HCT116 (cell line): Measurements from ENCODE around the gene SORCS2. TPM values are rescaled to one million over a fixed set of nuclear protein-coding genes. Genes with fewer than 3 reads are reported as not detected.

ENCODE experiments used
- ATAC-seq: fragments of 200-7000 bp; cut with Tn5 transposase; 2 replicates; pipeline ENCODE4 v1.9.1; 2020; ENCODE audit warnings: mild to moderate bottlenecking, moderate library complexity
- BruUV-seq: library from RNA; stranded (reverse); fragments of 400-500 nt; replicated peaks from 2 replicates; lab custom pipeline; 2021; lab: Mats Ljungman, UMichigan
- CTCF ChIA-PET: fragments of 300-600 bp; sonication (Branson Sonifier 250); formaldehyde crosslinking; loops from one replicate; lab custom pipeline; 2021; ENCODE audit warnings: antibody characterized with exemption; lab: Charles Lee
- POLR2A ChIA-PET: fragments of 300-600, 350-600 bp; sonication (Branson Sonifier 250); formaldehyde crosslinking; loops from one replicate; lab custom pipeline; 2021; ENCODE audit warnings: antibody characterized with exemption; lab: Charles Lee
- RAD21 ChIA-PET, 2 experiments: fragments of 300-600 bp; sonication (Branson Sonifier 250); formaldehyde crosslinking; loops; one replicate each; lab custom pipeline; 2023; ENCODE audit warnings: low total read pairs in 2 of 2; ENCODE audit not compliant: uncharacterized antibody in 2 of 2, unreplicated experiment in 2 of 2, low non-redundant PET in 1 of 2; lab: Charles Lee
- DNase-seq: peaks from one replicate; pipeline ENCODE4 v3.0.0-alpha.2; 2010; ENCODE audit warnings: low read depth, low spot score
- H2AFZ ChIP-seq: fragments of 200-600 bp; shearing (Covaris generic), sonication (generic); 2 replicates; pipeline ENCODE4 v1.6.1; 2017; ENCODE audit warnings: low read depth, mixed run types, mixed read lengths, antibody characterized with exemption, low read length; ENCODE audit not compliant: poor library complexity, severe bottlenecking
- H3K27ac ChIP-seq: 2 replicates; pipeline ENCODE4 v1.5.1; 2012; ENCODE audit warnings: low read depth, low read length
- H3K27me3 ChIP-seq: fragments of 200-600 bp; sonication (generic); 2 replicates; pipeline ENCODE4 v1.6.1; 2016; ENCODE audit warnings: mixed run types, low read length, mixed read lengths; ENCODE audit not compliant: insufficient read depth
- H3K36me3 ChIP-seq, 2 experiments: fragments of 200-500 bp in 1 of 2; fragments of 200-600 bp in 1 of 2; sonication (Bioruptor generic) in 1 of 2; sonication (generic) in 1 of 2; 2 replicates each; pipeline versions ENCODE4 v1.5.1 to v1.6.1; 2014 to 2016; ENCODE audit warnings: low read length in 2 of 2, inconsistent platforms in 1 of 2, mixed read lengths in 1 of 2, mixed run types in 1 of 2; ENCODE audit not compliant: insufficient read depth in 2 of 2, control insufficient read depth in 1 of 2
- H3K4me1 ChIP-seq, 2 experiments: fragments of 200-600 bp in 1 of 2; sonication (generic) in 1 of 2; 2 replicates each; pipeline versions ENCODE4 v1.5.1 to v1.6.1; 2012 to 2017; ENCODE audit warnings: low read length in 2 of 2, inconsistent platforms in 1 of 2, mild to moderate bottlenecking in 1 of 2, mixed read lengths in 1 of 2, mixed run types in 1 of 2, moderate library complexity in 1 of 2; ENCODE audit not compliant: insufficient read depth in 2 of 2, control insufficient read depth in 1 of 2
- H3K4me2 ChIP-seq: fragments of 200-600 bp; sonication (generic); 2 replicates; pipeline ENCODE4 v1.6.1; 2017; ENCODE audit warnings: mixed run types, low read length, mixed read lengths
- H3K4me3 ChIP-seq, 2 experiments: fragments of 200-600 bp in 1 of 2; sonication (generic) in 1 of 2; replicated peaks in 1 of 2; 2 replicates each; pipeline ENCODE4 v1.5.1; 2011 to 2016; ENCODE audit warnings: low read length in 2 of 2, control low read depth in 1 of 2, low read depth in 1 of 2, mild to moderate bottlenecking in 1 of 2, mixed read lengths in 1 of 2, mixed run types in 1 of 2
- H3K79me2 ChIP-seq: fragments of 200-600 bp; sonication (generic); 2 replicates; pipeline ENCODE4 v1.6.1; 2017; ENCODE audit warnings: mild to moderate bottlenecking, mixed run types, low read length, moderate library complexity, mixed read lengths; ENCODE audit not compliant: insufficient read depth
- H3K9ac ChIP-seq: fragments of 200-600 bp; sonication (generic); 2 replicates; pipeline ENCODE4 v1.6.1; 2016; ENCODE audit warnings: low read length, mixed read lengths
- H3K9me2 ChIP-seq: fragments of 200-600 bp; sonication (generic), shearing (Covaris generic); 2 replicates; pipeline ENCODE4 v1.6.1; 2017; ENCODE audit warnings: mixed run types, mild to moderate bottlenecking, moderate library complexity; ENCODE audit not compliant: insufficient read depth
- H3K9me3 ChIP-seq, 2 experiments: fragments of 200-500 bp in 1 of 2; fragments of 200-600 bp in 1 of 2; sonication (Bioruptor generic) in 1 of 2; sonication (generic) in 1 of 2; 2 replicates each; pipeline ENCODE4 v1.6.1; 2014 to 2017; ENCODE audit warnings: low read length in 2 of 2, mixed read lengths in 2 of 2, inconsistent platforms in 1 of 2, low read depth in 1 of 2, mild to moderate bottlenecking in 1 of 2, mixed run types in 1 of 2, moderate library complexity in 1 of 2; ENCODE audit not compliant: control insufficient read depth in 1 of 2, insufficient read depth in 1 of 2
- H4K20me1 ChIP-seq: fragments of 200-600 bp; sonication (generic), shearing (Covaris generic); 2 replicates; pipeline ENCODE4 v1.6.1; 2017; ENCODE audit warnings: mixed run types, mild to moderate bottlenecking, moderate library complexity; ENCODE audit not compliant: insufficient read depth
- CBX3 ChIP-seq: IDR thresholded peaks from 2 replicates; pipeline ENCODE4 v1.6.1; 2012; ENCODE audit warnings: low read depth
- CEBPB ChIP-seq: IDR thresholded peaks from 2 replicates; pipeline ENCODE4 v1.6.1; 2012; ENCODE audit warnings: low read depth
- EGR1 ChIP-seq: IDR thresholded peaks from 2 replicates; pipeline ENCODE4 v1.6.1; 2012; ENCODE audit warnings: low read depth
- ELF1 ChIP-seq: IDR thresholded peaks from 2 replicates; pipeline ENCODE4 v1.6.1; 2012; ENCODE audit warnings: low read depth, borderline replicate concordance
- EZH2phosphoT487 ChIP-seq: fragments of 200-600 bp; IDR thresholded peaks from 2 replicates; pipeline ENCODE4 v1.6.1; 2018; ENCODE audit warnings: antibody characterized with exemption, borderline replicate concordance
- POLR2A ChIP-seq: IDR thresholded peaks from 2 replicates; pipeline ENCODE4 v1.7.0; 2011; ENCODE audit warnings: borderline replicate concordance; ENCODE audit not compliant: insufficient read depth, insufficient read length; ENCODE audit errors: extremely low read depth
- SIN3A ChIP-seq: IDR thresholded peaks from 2 replicates; pipeline ENCODE4 v1.6.1; 2012; ENCODE audit warnings: low read depth
- SP1 ChIP-seq: IDR thresholded peaks from 2 replicates; pipeline ENCODE4 v1.6.1; 2012; ENCODE audit warnings: low read depth
- TCF7L2 ChIP-seq: IDR thresholded peaks from 2 replicates; pipeline ENCODE4 v1.7.0; 2011; ENCODE audit warnings: borderline replicate concordance, inconsistent platforms; ENCODE audit not compliant: insufficient read depth, insufficient read length; ENCODE audit errors: extremely low read depth
- ZFX ChIP-seq: fragments of 450-650 bp; IDR thresholded peaks from 2 replicates; pipeline ENCODE4 v1.6.1; 2017
- intact Hi-C: fragments of 100-400 bp; cut with micrococcal nuclease; formaldehyde crosslinking; loops from 2 replicates; pipeline ENCODE4 v1.10.0; 2022
- total RNA-seq: library from RNA; stranded (reverse); gene quantifications from one replicate; pipeline ENCODE4 v1.2.1, GENCODE V29; 2021; ENCODE audit not compliant: unreplicated experiment
- TF ChIP-seq, protein P1 (sequence below): IDR thresholded peaks from 2 replicates; pipeline ENCODE4 v1.6.1; 2012; ENCODE audit warnings: low read depth
- TF ChIP-seq, protein P2 (sequence below): IDR thresholded peaks from 2 replicates; pipeline ENCODE4 v1.6.1; 2012
- TF ChIP-seq, protein P3 (sequence below): IDR thresholded peaks from 2 replicates; pipeline ENCODE4 v1.6.1; 2012

Gene SORCS2
- total RNA-seq, 1 experiment from 2014 or later = 0.37 TPM

DNA sequence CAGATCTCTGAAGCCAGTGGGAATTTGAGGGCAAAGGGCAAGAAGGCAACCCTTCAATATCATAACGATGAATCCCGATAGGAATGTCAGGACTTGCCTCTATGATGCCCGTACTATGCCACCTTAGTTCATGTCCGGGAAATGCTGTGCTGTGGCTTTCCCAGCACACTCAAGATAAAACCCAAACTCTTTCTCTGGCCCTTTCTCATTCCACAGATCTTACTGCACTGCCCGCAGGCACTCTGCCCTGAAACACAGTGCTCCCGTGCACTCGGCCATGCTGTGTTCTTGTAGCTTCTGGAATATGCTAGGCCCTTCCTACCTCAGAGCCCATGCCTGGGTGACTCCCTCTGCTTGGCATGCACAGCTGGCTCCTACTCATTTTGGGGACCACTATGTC is 26.3 kb downstream of the SORCS2 start:
- intact Hi-C loops = no loop called here
- CTCF ChIA-PET = no interaction called here
- H3K4me1 ChIP-seq = peaks cover 7 to 12% of the 10 kb centered on the region in 2 experiments
- no peak for TF ChIP-seq SIN3A
- no peak for TF ChIP-seq EGR1
- no peak for TF ChIP-seq ZFX
- TF ChIP-seq, protein P1, sequence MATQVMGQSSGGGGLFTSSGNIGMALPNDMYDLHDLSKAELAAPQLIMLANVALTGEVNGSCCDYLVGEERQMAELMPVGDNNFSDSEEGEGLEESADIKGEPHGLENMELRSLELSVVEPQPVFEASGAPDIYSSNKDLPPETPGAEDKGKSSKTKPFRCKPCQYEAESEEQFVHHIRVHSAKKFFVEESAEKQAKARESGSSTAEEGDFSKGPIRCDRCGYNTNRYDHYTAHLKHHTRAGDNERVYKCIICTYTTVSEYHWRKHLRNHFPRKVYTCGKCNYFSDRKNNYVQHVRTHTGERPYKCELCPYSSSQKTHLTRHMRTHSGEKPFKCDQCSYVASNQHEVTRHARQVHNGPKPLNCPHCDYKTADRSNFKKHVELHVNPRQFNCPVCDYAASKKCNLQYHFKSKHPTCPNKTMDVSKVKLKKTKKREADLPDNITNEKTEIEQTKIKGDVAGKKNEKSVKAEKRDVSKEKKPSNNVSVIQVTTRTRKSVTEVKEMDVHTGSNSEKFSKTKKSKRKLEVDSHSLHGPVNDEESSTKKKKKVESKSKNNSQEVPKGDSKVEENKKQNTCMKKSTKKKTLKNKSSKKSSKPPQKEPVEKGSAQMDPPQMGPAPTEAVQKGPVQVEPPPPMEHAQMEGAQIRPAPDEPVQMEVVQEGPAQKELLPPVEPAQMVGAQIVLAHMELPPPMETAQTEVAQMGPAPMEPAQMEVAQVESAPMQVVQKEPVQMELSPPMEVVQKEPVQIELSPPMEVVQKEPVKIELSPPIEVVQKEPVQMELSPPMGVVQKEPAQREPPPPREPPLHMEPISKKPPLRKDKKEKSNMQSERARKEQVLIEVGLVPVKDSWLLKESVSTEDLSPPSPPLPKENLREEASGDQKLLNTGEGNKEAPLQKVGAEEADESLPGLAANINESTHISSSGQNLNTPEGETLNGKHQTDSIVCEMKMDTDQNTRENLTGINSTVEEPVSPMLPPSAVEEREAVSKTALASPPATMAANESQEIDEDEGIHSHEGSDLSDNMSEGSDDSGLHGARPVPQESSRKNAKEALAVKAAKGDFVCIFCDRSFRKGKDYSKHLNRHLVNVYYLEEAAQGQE = no peak
- TF ChIP-seq TCF7L2 = no peak
- TF ChIP-seq, all 23 proteins: peak for 0
- no peaks in the 10 kb centered on the region for H3K79me2 ChIP-seq
- no peak overlapping the region for H3K4me3 ChIP-seq
- no peaks in the 10 kb centered on the region for H3K27me3 ChIP-seq
- H3K9ac ChIP-seq = no peak overlapping the region
- ChIA-PET RAD21 (no interaction called here), POLR2A (no interaction called here)
- ATAC-seq = no peak
- no peak overlapping the region for H2AFZ ChIP-seq
- no peaks in the 10 kb centered on the region for H3K9me3 ChIP-seq
- no peak for DNase-seq
- H3K36me3 ChIP-seq = no peaks in the 10 kb centered on the region
- BruUV-seq = no TSS peak
- no peak overlapping the region for H3K4me2 ChIP-seq
- no peaks in the 10 kb centered on the region for H3K9me2 ChIP-seq
- no peak overlapping the region for H3K27ac ChIP-seq
- H4K20me1 ChIP-seq = no peaks in the 10 kb centered on the region

DNA sequence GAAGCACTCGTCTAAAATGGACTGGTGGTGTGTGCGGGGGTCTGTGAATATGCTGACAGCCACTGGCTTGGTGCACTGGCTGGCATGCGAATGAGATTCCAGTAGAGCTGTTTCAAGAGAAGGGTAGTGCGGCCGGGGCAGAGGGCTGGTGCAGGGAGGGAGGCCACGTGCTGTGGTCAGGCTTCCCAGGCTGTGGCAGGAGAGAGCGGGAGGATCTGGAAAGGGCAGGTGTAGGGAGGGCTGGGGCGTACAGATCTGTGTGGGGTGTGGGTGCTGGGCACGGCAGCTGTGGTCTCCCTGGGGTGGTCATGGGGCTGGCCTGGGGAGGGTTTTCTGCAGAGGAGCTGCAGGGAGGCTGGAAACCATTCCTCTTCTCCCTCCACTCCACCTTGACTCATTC is 30.2 kb downstream of the SORCS2 start:
- no peak for DNase-seq
- H3K9ac ChIP-seq = no peak overlapping the region
- ATAC-seq = no peak
- no peak overlapping the region for H3K4me2 ChIP-seq
- H3K4me3 ChIP-seq = no peak overlapping the region
- RAD21 ChIA-PET = no interaction called here
- BruUV-seq = no TSS peak
- no peaks in the 10 kb centered on the region for H3K9me2 ChIP-seq
- no peaks in the 10 kb centered on the region for H3K9me3 ChIP-seq
- TF ChIP-seq POLR2A = no peak
- no peak for TF ChIP-seq TCF7L2
- no peak for TF ChIP-seq CBX3
- TF ChIP-seq, protein P1 = no peak
- no peak for TF ChIP-seq SP1
- TF ChIP-seq CEBPB = no peak
- no peak for TF ChIP-seq EZH2phosphoT487
- TF ChIP-seq, protein P2, sequence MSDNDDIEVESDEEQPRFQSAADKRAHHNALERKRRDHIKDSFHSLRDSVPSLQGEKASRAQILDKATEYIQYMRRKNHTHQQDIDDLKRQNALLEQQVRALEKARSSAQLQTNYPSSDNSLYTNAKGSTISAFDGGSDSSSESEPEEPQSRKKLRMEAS = no peak
- TF ChIP-seq, protein P3, sequence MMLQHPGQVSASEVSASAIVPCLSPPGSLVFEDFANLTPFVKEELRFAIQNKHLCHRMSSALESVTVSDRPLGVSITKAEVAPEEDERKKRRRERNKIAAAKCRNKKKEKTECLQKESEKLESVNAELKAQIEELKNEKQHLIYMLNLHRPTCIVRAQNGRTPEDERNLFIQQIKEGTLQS = no peak
- TF ChIP-seq ELF1 = no peak
- TF ChIP-seq, all 23 proteins: peak for 0
- ChIA-PET CTCF (no interaction called here), POLR2A (no interaction called here)
- no peaks in the 10 kb centered on the region for H3K79me2 ChIP-seq
- H3K27ac ChIP-seq = no peak overlapping the region
- H4K20me1 ChIP-seq = no peaks in the 10 kb centered on the region
- H3K4me1 ChIP-seq = peaks cover 4 to 6% of the 10 kb centered on the region in 2 experiments; a peak in 3 of 4 replicates
- H3K36me3 ChIP-seq = no peaks in the 10 kb centered on the region
- no peaks in the 10 kb centered on the region for H3K27me3 ChIP-seq
- H2AFZ ChIP-seq = no peak overlapping the region
- intact Hi-C loops = no loop called here
